Mononuclear cell (primary cell): Measurements from ENCODE around the gene MTA2. TPM values are rescaled to one million over a fixed set of nuclear protein-coding genes. Genes with fewer than 3 reads are reported as not detected.
"Not testable (repeated sequence)": the region's sequence is repeated elsewhere in the genome, so short reads cannot be mapped to it uniquely, and the experiment has no call there.

ENCODE experiments used
- H3K27me3 ChIP-seq: 2 replicates; pipeline ENCODE4 v1.6.0; 2011; ENCODE audit warnings: low read length, control low read depth; ENCODE audit not compliant: insufficient read depth
- H3K4me1 ChIP-seq: 2 replicates; pipeline ENCODE4 v1.5.1; 2011; ENCODE audit warnings: mild to moderate bottlenecking, low read length, control low read depth; ENCODE audit not compliant: insufficient read depth
- H3K4me3 ChIP-seq: 2 replicates; pipeline ENCODE4 v1.5.1; 2011; ENCODE audit warnings: mild to moderate bottlenecking, low read length, moderate library complexity
- H3K9me3 ChIP-seq: 2 replicates; pipeline ENCODE4 v1.5.1; 2011; ENCODE audit warnings: low read depth, mild to moderate bottlenecking, control low read depth, low read length
- total RNA-seq: library from RNA; depleted of rRNA; stranded (reverse); fragments of >200 nt; gene quantifications from one replicate; pipeline ENCODE4 v1.2.3, GENCODE V29; 2012

MTA2 gene
- total RNA-seq, 1 donor = 102 TPM

DNA sequence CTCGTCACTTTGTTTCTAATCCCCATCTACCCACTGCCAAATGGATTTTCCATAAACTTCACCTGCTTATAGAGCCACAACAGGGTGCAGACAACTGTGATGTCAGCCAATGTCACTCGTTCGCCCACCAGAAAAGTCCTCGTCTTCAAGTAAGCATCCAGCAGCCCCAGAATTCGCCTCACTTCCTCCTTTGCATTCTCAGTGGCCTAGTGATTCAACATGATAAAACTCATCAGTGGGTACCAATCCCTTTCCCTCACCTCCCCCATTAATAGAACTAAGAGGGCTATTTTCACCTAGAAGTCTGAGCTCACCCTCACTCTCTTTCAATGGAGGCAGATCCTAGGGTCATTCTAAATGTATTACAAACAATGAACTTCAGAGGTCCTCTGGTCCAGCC is 30.8 kb downstream of the MTA2 start:
- H3K9me3 ChIP-seq, H3K4me3 ChIP-seq, H3K27me3 ChIP-seq: not testable (repeated sequence)
- H3K4me1 ChIP-seq = peaks cover 34% of the 10 kb centered on the region

DNA sequence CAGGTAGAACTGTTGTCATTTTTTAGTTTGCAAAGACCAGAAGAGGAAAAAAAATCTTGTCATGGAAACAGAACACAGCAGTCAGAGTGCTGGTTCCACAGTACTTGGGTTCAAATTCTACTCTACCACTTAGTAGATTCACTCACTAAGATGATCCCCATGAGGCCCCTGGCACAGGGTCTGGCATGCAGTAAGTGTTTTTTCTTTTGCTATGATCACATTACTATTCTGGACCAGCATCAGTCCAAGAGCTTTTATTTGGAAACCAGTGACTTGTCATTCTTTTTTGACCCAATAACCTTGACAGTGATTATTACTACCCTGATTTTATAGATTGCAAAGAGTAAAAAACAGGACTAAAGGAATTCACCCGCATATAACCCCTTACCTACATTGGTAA is 32.1 kb downstream of the MTA2 start:
- H3K27me3 ChIP-seq = no peaks in the 10 kb centered on the region
- no peak overlapping the region for H3K4me3 ChIP-seq
- no peaks in the 10 kb centered on the region for H3K9me3 ChIP-seq
- H3K4me1 ChIP-seq = peaks cover 24% of the 10 kb centered on the region

- Histone ChIP-seq H3K4me1 (peaks cover 11% of the 10 kb centered on the region), H3K9me3 (no peaks in the 10 kb centered on the region), H3K4me3 (no peak overlapping the region), H3K27me3 (no peaks in the 10 kb centered on the region)
Observed at GRCh38 chr11:62567018-62567633, 34.5 kb downstream of the MTA2 start.

DNA sequence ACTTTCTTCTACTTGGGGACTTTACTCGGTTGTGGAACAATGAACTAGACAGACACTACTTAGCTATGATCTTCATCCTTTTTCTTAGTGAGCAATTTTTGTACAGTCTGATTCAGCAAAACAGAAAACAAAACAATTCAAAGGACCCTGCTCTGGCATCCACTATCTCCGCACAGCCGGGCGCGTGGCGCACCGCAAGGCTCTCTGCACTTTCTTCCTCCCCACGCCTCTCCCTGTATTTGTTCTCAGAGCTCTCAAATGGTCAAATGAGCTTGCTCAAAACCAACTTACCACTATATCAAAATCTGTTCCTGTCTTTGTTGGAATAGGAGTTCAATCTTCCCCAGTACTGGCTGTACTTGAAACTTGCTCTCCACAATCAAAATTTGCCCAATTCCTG is 35.4 kb downstream of the MTA2 start:
- H3K27me3 ChIP-seq = no peaks in the 10 kb centered on the region
- no peaks in the 10 kb centered on the region for H3K9me3 ChIP-seq
- H3K4me1 ChIP-seq = peaks cover 11% of the 10 kb centered on the region
- H3K4me3 ChIP-seq = no peak overlapping the region

GRCh38 chr11:62565100-62565802 is 36.4 kb downstream of the MTA2 start:
- Histone ChIP-seq H3K4me1 (peaks cover 16% of the 10 kb centered on the region), H3K27me3 (no peaks in the 10 kb centered on the region), H3K9me3 (no peaks in the 10 kb centered on the region), H3K4me3 (no peak overlapping the region)

- not testable (repeated sequence) for H3K4me3 ChIP-seq, H3K9me3 ChIP-seq, H3K27me3 ChIP-seq
- H3K4me1 ChIP-seq = peaks cover 41% of the 10 kb centered on the region
Observed at GRCh38 chr11:62561677-62562230, 39.9 kb downstream of the MTA2 start.

- no peak overlapping the region for H3K4me3 ChIP-seq
- peaks cover 52% of the 10 kb centered on the region for H3K4me1 ChIP-seq
- no peaks in the 10 kb centered on the region for H3K27me3 ChIP-seq
- no peaks in the 10 kb centered on the region for H3K9me3 ChIP-seq
Observed at GRCh38 chr11:62560566-62561103, 41.0 kb downstream of the MTA2 start.

- H3K9me3 ChIP-seq, H3K4me3 ChIP-seq, H3K27me3 ChIP-seq: not testable (repeated sequence)
- H3K4me1 ChIP-seq = peaks cover 62% of the 10 kb centered on the region
Observed at GRCh38 chr11:62559626-62560025, 42.0 kb downstream of the MTA2 start.

- H3K4me3 ChIP-seq = no peak overlapping the region
- no peaks in the 10 kb centered on the region for H3K9me3 ChIP-seq
- H3K27me3 ChIP-seq = no peaks in the 10 kb centered on the region
- H3K4me1 ChIP-seq = peaks cover 66% of the 10 kb centered on the region
Observed at GRCh38 chr11:62559204-62559603, 42.5 kb downstream of the MTA2 start.

DNA sequence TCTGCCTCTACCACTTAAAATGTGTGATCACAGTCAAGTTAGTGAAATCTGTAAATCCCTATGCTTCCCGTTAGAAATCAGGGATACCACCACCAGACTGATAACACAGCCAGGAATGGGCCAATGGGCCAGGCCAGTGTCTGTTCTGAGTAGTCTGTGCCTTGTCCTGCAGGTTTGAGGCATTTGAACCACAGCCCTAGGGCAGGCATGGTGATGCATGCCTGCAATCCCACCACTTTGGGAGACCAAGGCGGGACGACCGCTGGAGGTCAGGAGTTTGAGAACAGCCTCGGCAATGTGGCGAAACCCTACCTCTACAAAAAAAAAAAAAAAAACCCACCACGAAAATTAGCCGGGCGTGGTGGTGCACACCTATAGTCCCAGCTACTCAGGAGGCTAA is 43.0 kb downstream of the MTA2 start:
- Histone ChIP-seq H3K4me1 (peaks cover 72% of the 10 kb centered on the region), H3K4me3 (no peak overlapping the region), H3K9me3 (no peaks in the 10 kb centered on the region), H3K27me3 (no peaks in the 10 kb centered on the region)

GRCh38 chr11:62556875-62557631 is 44.6 kb downstream of the MTA2 start:
- H3K4me1 ChIP-seq = peaks cover 88% of the 10 kb centered on the region
- H3K27me3 ChIP-seq = no peaks in the 10 kb centered on the region
- no peak overlapping the region for H3K4me3 ChIP-seq
- no peaks in the 10 kb centered on the region for H3K9me3 ChIP-seq

DNA sequence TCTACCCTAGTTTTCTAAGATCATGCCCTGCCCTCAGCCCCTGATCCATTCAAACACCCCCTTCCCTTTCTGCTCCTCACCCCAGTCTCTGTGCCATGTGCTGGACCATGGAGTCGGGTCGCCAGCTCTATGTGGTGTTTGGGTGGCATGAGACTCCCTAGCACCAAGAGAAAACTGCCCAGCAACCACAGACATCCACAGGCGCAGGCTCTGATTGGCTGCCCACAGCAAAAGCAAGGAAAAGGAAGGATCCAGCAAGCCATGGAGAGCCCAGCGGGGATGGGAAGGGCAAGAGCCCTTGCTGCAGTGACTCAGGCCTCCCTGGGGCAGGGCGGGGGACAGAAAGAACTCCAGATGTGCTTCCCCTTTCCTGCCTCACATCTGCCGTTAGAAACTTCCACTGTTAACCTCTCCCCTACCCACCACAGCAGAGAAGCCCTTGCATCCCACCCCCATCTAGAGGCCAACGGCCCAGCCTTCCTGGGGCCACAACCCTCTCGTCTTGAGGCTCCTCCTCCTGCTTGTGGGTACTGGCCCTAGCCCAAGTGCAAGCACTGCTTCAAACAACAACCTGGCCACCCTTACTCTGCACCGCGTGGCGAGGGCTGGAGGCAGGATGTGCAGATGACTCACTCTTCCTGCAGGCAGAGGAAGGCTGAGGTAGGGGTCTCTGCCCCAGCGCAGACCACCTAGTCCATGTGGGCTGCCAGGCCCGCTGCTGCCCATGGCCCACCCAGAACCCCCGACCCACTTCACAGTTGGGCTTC is 45.4 kb downstream of the MTA2 start:
- peaks cover 96% of the 10 kb centered on the region for H3K4me1 ChIP-seq
- H3K4me3 ChIP-seq = no peak overlapping the region
- no peaks in the 10 kb centered on the region for H3K27me3 ChIP-seq
- H3K9me3 ChIP-seq = no peaks in the 10 kb centered on the region

DNA sequence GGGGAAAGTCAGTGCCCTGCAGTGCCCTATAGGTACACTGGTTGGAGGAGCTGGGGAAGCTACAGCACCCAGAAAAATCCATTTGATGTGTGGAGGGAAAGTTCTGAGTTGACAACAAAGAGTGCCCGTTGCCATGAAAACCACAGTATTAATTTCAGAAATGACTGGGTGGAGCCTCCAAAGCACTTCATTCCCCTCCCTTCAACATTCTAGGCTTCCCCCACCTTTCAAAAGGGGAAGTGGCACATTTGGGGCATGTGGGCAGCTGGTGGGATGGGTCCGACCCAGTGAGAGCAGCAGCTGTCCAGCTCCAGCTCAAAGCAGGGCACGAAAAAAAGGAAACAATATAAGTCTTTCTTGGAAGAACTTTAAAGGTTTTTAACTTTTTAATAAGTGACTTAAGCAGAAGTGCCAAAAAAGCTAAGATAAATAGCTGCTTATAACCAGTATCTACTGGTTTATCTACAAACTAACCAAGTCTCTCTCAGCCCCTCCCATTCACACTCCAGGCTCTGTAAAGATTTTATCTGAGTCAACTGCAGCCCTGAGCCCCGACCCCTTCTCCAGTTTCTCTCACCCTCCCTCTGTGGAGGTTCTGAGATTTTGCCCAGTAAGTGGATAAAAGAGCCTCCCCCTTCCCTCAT is 46.1 kb downstream of the MTA2 start:
- Histone ChIP-seq H3K9me3 (no peaks in the 10 kb centered on the region), H3K4me3 (no peak overlapping the region), H3K4me1 (peaks cover 98% of the 10 kb centered on the region), H3K27me3 (no peaks in the 10 kb centered on the region)
